WTC11 (cell line): Measurements from ENCODE around the gene SPSB4. TPM values are rescaled to one million over a fixed set of nuclear protein-coding genes. Genes with fewer than 3 reads are reported as not detected.

Experiments used
- ATAC-seq: fragments of 200-7000 bp; cut with Tn5 transposase; 2 replicates; pipeline ENCODE4 v1.10.0; 2021; ENCODE audit warnings: mild to moderate bottlenecking, moderate library complexity
- CTCF ChIA-PET: fragments of 300-600 bp; sonication (Branson Sonifier 250); formaldehyde crosslinking; loops from one replicate; lab custom pipeline; 2021; ENCODE audit warnings: antibody characterized with exemption; lab: Charles Lee
- POLR2A ChIA-PET: fragments of 350-600 bp; sonication (Branson Sonifier 250); formaldehyde crosslinking; loops from one replicate; lab custom pipeline; 2021; ENCODE audit warnings: antibody characterized with exemption; lab: Charles Lee
- DNase-seq: peaks from one replicate; pipeline ENCODE4 v3.0.0; 2021; ENCODE audit warnings: low spot score
- H3K27ac Mint-ChIP-seq: 2 replicates; pipeline ENCODE4 v1.8.0; 2021; ENCODE audit warnings: mixed read lengths
- H3K27me3 Mint-ChIP-seq: 2 replicates; pipeline ENCODE4 v1.8.0; 2021; ENCODE audit warnings: low read depth, mild to moderate bottlenecking, moderate library complexity, mixed read lengths
- H3K36me3 Mint-ChIP-seq: 2 replicates; pipeline ENCODE4 v1.8.0; 2021; ENCODE audit warnings: mixed read lengths
- H3K4me1 Mint-ChIP-seq: 2 replicates; pipeline ENCODE4 v1.8.0; 2022; ENCODE audit warnings: mixed read lengths
- H3K4me3 Mint-ChIP-seq: 2 replicates; pipeline ENCODE4 v1.8.0; 2021; ENCODE audit warnings: mild to moderate bottlenecking, moderate library complexity, mixed read lengths
- H3K9me3 Mint-ChIP-seq: 2 replicates; pipeline ENCODE4 v1.8.0; 2021; ENCODE audit warnings: mixed read lengths
- FOXP1 ChIP-seq: sonication (generic); formaldehyde crosslinking; IDR thresholded peaks from 2 replicates; pipeline ENCODE4 v1.8.0; 2022; ENCODE audit warnings: missing genetic modification reagents, mild to moderate bottlenecking, moderate library complexity, borderline replicate concordance
- GTF2I ChIP-seq: fragments of 250-450 bp; sonication (Bioruptor Pico); conservative IDR thresholded peaks from 2 replicates; pipeline ENCODE4 v1.4.0; 2021; ENCODE audit warnings: mild to moderate bottlenecking
- NFATC4 ChIP-seq: fragments of 250-450 bp; sonication (Bioruptor Pico); IDR thresholded peaks from 2 replicates; pipeline ENCODE4 v1.9.0; 2021; ENCODE audit warnings: mild to moderate bottlenecking
- NFYB ChIP-seq: sonication (generic); formaldehyde crosslinking; conservative IDR thresholded peaks from 2 replicates; pipeline ENCODE4 v1.8.0; 2022; ENCODE audit warnings: low read depth, missing genetic modification reagents
- NR3C1 ChIP-seq: sonication (generic); formaldehyde crosslinking; conservative IDR thresholded peaks from 2 replicates; pipeline ENCODE4 v1.8.1; 2023; ENCODE audit warnings: low read depth, mild to moderate bottlenecking, missing genetic modification reagents
- RORB ChIP-seq: fragments of 250-450 bp; sonication (Bioruptor Pico); IDR thresholded peaks from 2 replicates; pipeline ENCODE4 v1.9.0; 2021; ENCODE audit warnings: mild to moderate bottlenecking
- ZNF263 ChIP-seq: sonication (generic); formaldehyde crosslinking; IDR thresholded peaks from 2 replicates; pipeline ENCODE4 v1.8.1; 2022; ENCODE audit warnings: low read depth, mild to moderate bottlenecking, moderate library complexity, missing genetic modification reagents
- ZNF423 ChIP-seq: fragments of 250-450 bp; sonication (Bioruptor Pico); IDR thresholded peaks from 2 replicates; pipeline ENCODE4 v2.1.2; 2022; ENCODE audit warnings: mild to moderate bottlenecking, moderate library complexity
- ZNF671 ChIP-seq: fragments of 250-450 bp; sonication (Bioruptor Pico); IDR thresholded peaks from 2 replicates; pipeline ENCODE4 v1.8.0; 2021; ENCODE audit warnings: mild to moderate bottlenecking
- total RNA-seq: library from RNA; stranded (reverse); gene quantifications from 3 replicates; pipeline ENCODE4 v1.2.3, GENCODE V29; 2021
- TF ChIP-seq, protein P1 (sequence below): fragments of 250-450 bp; sonication (Bioruptor Pico); IDR thresholded peaks from 2 replicates; pipeline ENCODE4 v1.9.0; 2021; ENCODE audit warnings: moderate library complexity, mild to moderate bottlenecking, inconsistent platforms, borderline replicate concordance
- TF ChIP-seq, protein P2 (sequence below): sonication (generic); formaldehyde crosslinking; IDR thresholded peaks from 2 replicates; pipeline ENCODE4 v1.8.0; 2023; ENCODE audit warnings: missing genetic modification reagents
- TF ChIP-seq, protein P3 (sequence below): sonication (generic); formaldehyde crosslinking; IDR thresholded peaks from 2 replicates; pipeline ENCODE4 v1.8.0; 2023; ENCODE audit warnings: mild to moderate bottlenecking, missing genetic modification reagents
- TF ChIP-seq, protein P4 (sequence below): sonication (generic); formaldehyde crosslinking; IDR thresholded peaks from 2 replicates; pipeline ENCODE4 v1.8.1; 2023; ENCODE audit warnings: mild to moderate bottlenecking, missing genetic modification reagents, moderate library complexity
- TF ChIP-seq, protein P5 (sequence below): sonication (generic); formaldehyde crosslinking; IDR thresholded peaks from 2 replicates; pipeline ENCODE4 v1.8.0; 2022; ENCODE audit warnings: mild to moderate bottlenecking, missing genetic modification reagents
- TF ChIP-seq, protein P6 (sequence below): sonication (generic); formaldehyde crosslinking; IDR thresholded peaks from 2 replicates; pipeline ENCODE4 v1.8.1; 2022; ENCODE audit warnings: mild to moderate bottlenecking, missing genetic modification reagents, moderate library complexity, borderline replicate concordance

The SPSB4 gene
- total RNA-seq, 1 experiment from 2014 or later, result 19.7 TPM

DNA sequence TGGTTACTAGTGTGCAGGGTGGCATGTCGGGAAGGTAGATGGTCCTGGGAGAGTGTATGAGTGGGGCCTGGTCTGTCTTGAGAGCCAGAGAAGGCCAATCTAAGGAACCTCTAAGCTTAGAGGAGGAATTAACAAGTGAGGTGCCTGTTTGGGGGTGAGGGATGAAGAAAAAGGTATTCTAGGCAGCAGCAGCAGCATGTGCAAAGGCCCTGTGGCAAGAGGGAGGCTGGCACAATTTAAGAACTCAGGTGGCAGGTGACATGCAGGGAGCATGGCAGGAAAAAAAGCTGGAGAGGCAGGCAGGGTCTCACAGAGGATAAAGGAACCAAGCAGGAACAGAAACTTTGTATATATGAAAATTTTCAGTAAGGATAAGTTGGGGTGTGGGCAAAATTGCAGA lies 51.2 kb downstream of the SPSB4 start:
- H3K27me3 Mint-ChIP-seq, result no peaks in the 10 kb centered on the region
- peaks cover 22% of the 10 kb centered on the region for H3K36me3 Mint-ChIP-seq
- ChIA-PET POLR2A (no interaction called here), CTCF (interaction anchor here (0.8 to 2.8 kb wide), 3 partner anchors 13 to 102 kb away, joined by 3 to 20 read pairs (median 14); partner anchors contain the start of gene SPSB4)
- DNase-seq (no peak), ATAC-seq (no peak)
- H3K4me3 Mint-ChIP-seq, result no peak overlapping the region
- peaks cover 18% of the 10 kb centered on the region for H3K9me3 Mint-ChIP-seq
- TF ChIP-seq GTF2I (CRISPR knock-in tag), result peak; percentile 53; the same call in 1 of the 2 replicates
- TF ChIP-seq, protein P1, sequence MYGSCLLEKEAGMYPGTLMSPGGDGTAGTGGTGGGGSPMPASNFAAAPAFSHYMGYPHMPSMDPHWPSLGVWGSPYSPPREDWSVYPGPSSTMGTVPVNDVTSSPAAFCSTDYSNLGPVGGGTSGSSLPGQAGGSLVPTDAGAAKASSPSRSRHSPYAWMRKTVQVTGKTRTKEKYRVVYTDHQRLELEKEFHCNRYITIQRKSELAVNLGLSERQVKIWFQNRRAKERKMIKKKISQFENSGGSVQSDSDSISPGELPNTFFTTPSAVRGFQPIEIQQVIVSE (CRISPR knock-in tag), result no peak
- no peak overlapping the region for H3K27ac Mint-ChIP-seq
- H3K4me1 Mint-ChIP-seq, result peaks cover 34% of the 10 kb centered on the region

DNA sequence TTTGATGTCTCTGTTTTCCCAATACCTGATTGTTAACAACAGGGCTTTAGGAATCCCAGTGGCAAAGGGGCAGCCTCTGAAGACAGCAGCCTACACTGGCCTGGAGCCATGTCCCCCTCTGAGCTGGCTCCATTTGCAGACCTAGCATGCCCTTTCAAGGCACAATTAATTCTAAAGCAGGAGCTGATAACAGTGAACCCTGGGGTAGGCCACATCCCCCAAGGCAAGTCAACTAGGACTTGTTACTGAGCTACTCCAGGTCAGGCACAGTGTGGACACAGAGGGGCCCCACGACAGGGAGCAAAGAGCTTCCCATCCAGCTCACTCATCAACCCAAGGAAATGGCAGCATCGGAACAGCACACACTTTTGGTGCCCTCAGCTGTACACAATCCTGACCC lies 51.9 kb downstream of the SPSB4 start:
- H3K9me3 Mint-ChIP-seq, result peaks cover 18% of the 10 kb centered on the region
- peaks cover 20% of the 10 kb centered on the region for H3K36me3 Mint-ChIP-seq
- no peak overlapping the region for H3K4me3 Mint-ChIP-seq
- TF ChIP-seq, protein P2, sequence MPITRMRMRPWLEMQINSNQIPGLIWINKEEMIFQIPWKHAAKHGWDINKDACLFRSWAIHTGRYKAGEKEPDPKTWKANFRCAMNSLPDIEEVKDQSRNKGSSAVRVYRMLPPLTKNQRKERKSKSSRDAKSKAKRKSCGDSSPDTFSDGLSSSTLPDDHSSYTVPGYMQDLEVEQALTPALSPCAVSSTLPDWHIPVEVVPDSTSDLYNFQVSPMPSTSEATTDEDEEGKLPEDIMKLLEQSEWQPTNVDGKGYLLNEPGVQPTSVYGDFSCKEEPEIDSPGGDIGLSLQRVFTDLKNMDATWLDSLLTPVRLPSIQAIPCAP (CRISPR knock-in tag), result no peak
- TF ChIP-seq, protein P3, sequence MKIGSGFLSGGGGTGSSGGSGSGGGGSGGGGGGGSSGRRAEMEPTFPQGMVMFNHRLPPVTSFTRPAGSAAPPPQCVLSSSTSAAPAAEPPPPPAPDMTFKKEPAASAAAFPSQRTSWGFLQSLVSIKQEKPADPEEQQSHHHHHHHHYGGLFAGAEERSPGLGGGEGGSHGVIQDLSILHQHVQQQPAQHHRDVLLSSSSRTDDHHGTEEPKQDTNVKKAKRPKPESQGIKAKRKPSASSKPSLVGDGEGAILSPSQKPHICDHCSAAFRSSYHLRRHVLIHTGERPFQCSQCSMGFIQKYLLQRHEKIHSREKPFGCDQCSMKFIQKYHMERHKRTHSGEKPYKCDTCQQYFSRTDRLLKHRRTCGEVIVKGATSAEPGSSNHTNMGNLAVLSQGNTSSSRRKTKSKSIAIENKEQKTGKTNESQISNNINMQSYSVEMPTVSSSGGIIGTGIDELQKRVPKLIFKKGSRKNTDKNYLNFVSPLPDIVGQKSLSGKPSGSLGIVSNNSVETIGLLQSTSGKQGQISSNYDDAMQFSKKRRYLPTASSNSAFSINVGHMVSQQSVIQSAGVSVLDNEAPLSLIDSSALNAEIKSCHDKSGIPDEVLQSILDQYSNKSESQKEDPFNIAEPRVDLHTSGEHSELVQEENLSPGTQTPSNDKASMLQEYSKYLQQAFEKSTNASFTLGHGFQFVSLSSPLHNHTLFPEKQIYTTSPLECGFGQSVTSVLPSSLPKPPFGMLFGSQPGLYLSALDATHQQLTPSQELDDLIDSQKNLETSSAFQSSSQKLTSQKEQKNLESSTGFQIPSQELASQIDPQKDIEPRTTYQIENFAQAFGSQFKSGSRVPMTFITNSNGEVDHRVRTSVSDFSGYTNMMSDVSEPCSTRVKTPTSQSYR (CRISPR knock-in tag), result no peak
- no peak for TF ChIP-seq NFATC4
- TF ChIP-seq, protein P4, sequence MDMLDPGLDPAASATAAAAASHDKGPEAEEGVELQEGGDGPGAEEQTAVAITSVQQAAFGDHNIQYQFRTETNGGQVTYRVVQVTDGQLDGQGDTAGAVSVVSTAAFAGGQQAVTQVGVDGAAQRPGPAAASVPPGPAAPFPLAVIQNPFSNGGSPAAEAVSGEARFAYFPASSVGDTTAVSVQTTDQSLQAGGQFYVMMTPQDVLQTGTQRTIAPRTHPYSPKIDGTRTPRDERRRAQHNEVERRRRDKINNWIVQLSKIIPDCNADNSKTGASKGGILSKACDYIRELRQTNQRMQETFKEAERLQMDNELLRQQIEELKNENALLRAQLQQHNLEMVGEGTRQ, result no peak
- no peak for TF ChIP-seq ZNF263 (CRISPR knock-in tag)
- TF ChIP-seq FOXP1 (CRISPR knock-in tag), result no peak
- TF ChIP-seq ZNF671, result no peak
- TF ChIP-seq RORB (CRISPR knock-in tag), result no peak
- no peak for TF ChIP-seq NR3C1
- TF ChIP-seq, protein P5, sequence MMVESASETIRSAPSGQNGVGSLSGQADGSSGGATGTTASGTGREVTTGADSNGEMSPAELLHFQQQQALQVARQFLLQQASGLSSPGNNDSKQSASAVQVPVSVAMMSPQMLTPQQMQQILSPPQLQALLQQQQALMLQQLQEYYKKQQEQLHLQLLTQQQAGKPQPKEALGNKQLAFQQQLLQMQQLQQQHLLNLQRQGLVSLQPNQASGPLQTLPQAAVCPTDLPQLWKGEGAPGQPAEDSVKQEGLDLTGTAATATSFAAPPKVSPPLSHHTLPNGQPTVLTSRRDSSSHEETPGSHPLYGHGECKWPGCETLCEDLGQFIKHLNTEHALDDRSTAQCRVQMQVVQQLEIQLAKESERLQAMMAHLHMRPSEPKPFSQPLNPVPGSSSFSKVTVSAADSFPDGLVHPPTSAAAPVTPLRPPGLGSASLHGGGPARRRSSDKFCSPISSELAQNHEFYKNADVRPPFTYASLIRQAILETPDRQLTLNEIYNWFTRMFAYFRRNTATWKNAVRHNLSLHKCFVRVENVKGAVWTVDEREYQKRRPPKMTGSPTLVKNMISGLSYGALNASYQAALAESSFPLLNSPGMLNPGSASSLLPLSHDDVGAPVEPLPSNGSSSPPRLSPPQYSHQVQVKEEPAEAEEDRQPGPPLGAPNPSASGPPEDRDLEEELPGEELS (CRISPR knock-in tag), result no peak
- TF ChIP-seq, protein P6, sequence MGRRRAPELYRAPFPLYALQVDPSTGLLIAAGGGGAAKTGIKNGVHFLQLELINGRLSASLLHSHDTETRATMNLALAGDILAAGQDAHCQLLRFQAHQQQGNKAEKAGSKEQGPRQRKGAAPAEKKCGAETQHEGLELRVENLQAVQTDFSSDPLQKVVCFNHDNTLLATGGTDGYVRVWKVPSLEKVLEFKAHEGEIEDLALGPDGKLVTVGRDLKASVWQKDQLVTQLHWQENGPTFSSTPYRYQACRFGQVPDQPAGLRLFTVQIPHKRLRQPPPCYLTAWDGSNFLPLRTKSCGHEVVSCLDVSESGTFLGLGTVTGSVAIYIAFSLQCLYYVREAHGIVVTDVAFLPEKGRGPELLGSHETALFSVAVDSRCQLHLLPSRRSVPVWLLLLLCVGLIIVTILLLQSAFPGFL (CRISPR knock-in tag), result no peak
- TF ChIP-seq NFYB (CRISPR knock-in tag), result no peak
- TF ChIP-seq ZNF423 (CRISPR knock-in tag), result no peak
- ATAC-seq (no peak), DNase-seq (no peak)
- peaks cover 34% of the 10 kb centered on the region for H3K4me1 Mint-ChIP-seq
- POLR2A ChIA-PET, result no interaction called here
- CTCF ChIA-PET, result interaction anchor here (0.8 to 2.8 kb wide), 9 partner anchors 11 to 103 kb away, joined by 3 to 20 read pairs (median 3); partner anchors contain the start of gene SPSB4
- H3K27ac Mint-ChIP-seq, result no peak overlapping the region
- no peaks in the 10 kb centered on the region for H3K27me3 Mint-ChIP-seq
